MM.1S (cell line): ENCODE data around the gene UGT1A7.
"Not testable (repeated sequence)": the region's sequence is repeated elsewhere in the genome, so short reads cannot be mapped to it uniquely, and the experiment has no call there.

Experiments
- DNase-seq: peaks from one replicate; pipeline ENCODE4 v3.0.0-alpha.2; 2015
- H2AFZ ChIP-seq: fragments of 300-600 bp; sonication (generic); 2 replicates; pipeline ENCODE4 v1.6.0; 2016; ENCODE audit warnings: antibody characterized with exemption, low read length
- H3F3A ChIP-seq: fragments of 300-600 bp; sonication (generic); 2 replicates; pipeline ENCODE4 v1.6.1; 2016; ENCODE audit warnings: mild to moderate bottlenecking, antibody characterized with exemption, low read length, moderate library complexity, mixed read lengths; ENCODE audit not compliant: insufficient read depth
- H3K27ac ChIP-seq: fragments of 300-600 bp; sonication (generic); 2 replicates; pipeline ENCODE4 v1.5.1; 2016; ENCODE audit warnings: mild to moderate bottlenecking, low read length
- H3K27me3 ChIP-seq: fragments of 300-600 bp; sonication (generic); replicated peaks from 2 replicates; pipeline ENCODE4 v1.6.0; 2016; ENCODE audit warnings: low read length; ENCODE audit not compliant: insufficient read depth
- H3K36me3 ChIP-seq: fragments of 300-600 bp; sonication (generic); replicated peaks from 2 replicates; pipeline ENCODE4 v1.6.1; 2016; ENCODE audit warnings: mild to moderate bottlenecking, low read length, mixed read lengths; ENCODE audit not compliant: insufficient read depth
- H3K4me1 ChIP-seq: fragments of 300-600 bp; sonication (generic); 2 replicates; pipeline ENCODE4 v1.6.1; 2016; ENCODE audit warnings: low read length, mixed read lengths
- H3K4me2 ChIP-seq: fragments of 300-600 bp; sonication (generic); 2 replicates; pipeline ENCODE4 v1.6.0; 2016; ENCODE audit warnings: low read depth, low read length
- H3K4me3 ChIP-seq: fragments of 300-600 bp; sonication (generic); 2 replicates; pipeline ENCODE4 v1.5.1; 2016; ENCODE audit warnings: low read length, mixed read lengths
- H3K79me2 ChIP-seq: fragments of 300-600 bp; sonication (generic); 2 replicates; pipeline ENCODE4 v1.6.1; 2016; ENCODE audit warnings: mixed run types, low read length, mixed read lengths
- H3K9ac ChIP-seq: fragments of 300-600 bp; sonication (generic); 2 replicates; pipeline ENCODE4 v1.6.1; 2016; ENCODE audit warnings: low read length, mixed read lengths
- H3K9me2 ChIP-seq: fragments of 300-600 bp; sonication (generic); replicated peaks from 2 replicates; pipeline ENCODE4 v1.6.1; 2016; ENCODE audit warnings: mild to moderate bottlenecking, low read length, mixed read lengths; ENCODE audit not compliant: insufficient read depth
- H3K9me3 ChIP-seq: fragments of 300-600 bp; sonication (generic); replicated peaks from 2 replicates; pipeline ENCODE4 v1.6.1; 2016; ENCODE audit warnings: mild to moderate bottlenecking, low read length, mixed read lengths; ENCODE audit not compliant: insufficient read depth
- H4K20me1 ChIP-seq: fragments of 300-600 bp; sonication (generic); 2 replicates; pipeline ENCODE4 v1.6.1; 2016; ENCODE audit warnings: mild to moderate bottlenecking, low read length, moderate library complexity, mixed read lengths; ENCODE audit not compliant: insufficient read depth
- CTCF ChIP-seq: fragments of 300-600 bp; sonication (generic); IDR thresholded peaks from 2 replicates; pipeline ENCODE4 v1.5.1; 2016; ENCODE audit warnings: antibody characterized with exemption, low read length, mixed read lengths
- EZH2 ChIP-seq: fragments of 300-600 bp; sonication (generic); optimal IDR thresholded peaks from 2 replicates; pipeline ENCODE3; 2017; ENCODE audit warnings: low read depth, mild to moderate bottlenecking, antibody characterized with exemption, low read length, mixed read lengths
- EZH2phosphoT487 ChIP-seq: fragments of 300-600 bp; sonication (generic); IDR thresholded peaks from 2 replicates; pipeline ENCODE4 v1.6.1; 2018; ENCODE audit warnings: antibody characterized with exemption, low read length

Gene UGT1A7

GRCh38 chr2:233700028-233700635 is 18.4 kb downstream of the UGT1A7 start:
- no peak for DNase-seq
- no peak for TF ChIP-seq EZH2phosphoT487
- no peak for TF ChIP-seq CTCF
- TF ChIP-seq EZH2 = no peak
- H3F3A ChIP-seq = no peaks in the 10 kb centered on the region
- H3K4me1 ChIP-seq = no peaks in the 10 kb centered on the region
- H3K9me3 ChIP-seq = no peaks in the 10 kb centered on the region
- no peak overlapping the region for H3K4me2 ChIP-seq
- H3K4me3 ChIP-seq = no peak overlapping the region
- no peak overlapping the region for H2AFZ ChIP-seq
- no peaks in the 10 kb centered on the region for H3K9me2 ChIP-seq
- no peaks in the 10 kb centered on the region for H3K36me3 ChIP-seq
- H3K79me2 ChIP-seq = no peaks in the 10 kb centered on the region
- no peak overlapping the region for H3K27ac ChIP-seq
- no peaks in the 10 kb centered on the region for H3K27me3 ChIP-seq
- no peak overlapping the region for H3K9ac ChIP-seq
- no peaks in the 10 kb centered on the region for H4K20me1 ChIP-seq

- H3K36me3 ChIP-seq, H3K27ac ChIP-seq, H2AFZ ChIP-seq, H3K79me2 ChIP-seq, H3K4me1 ChIP-seq, H3K9me2 ChIP-seq, H3K9ac ChIP-seq, H3F3A ChIP-seq, DNase-seq, H3K4me2 ChIP-seq, H3K4me3 ChIP-seq, H3K27me3 ChIP-seq, H3K9me3 ChIP-seq, H4K20me1 ChIP-seq: not testable (repeated sequence)
Observed at GRCh38 chr2:233700842-233701241, 19.1 kb downstream of the UGT1A7 start.

- no peaks in the 10 kb centered on the region for H3F3A ChIP-seq
- no peaks in the 10 kb centered on the region for H4K20me1 ChIP-seq
- no peaks in the 10 kb centered on the region for H3K27me3 ChIP-seq
- no peaks in the 10 kb centered on the region for H3K36me3 ChIP-seq
- DNase-seq = no peak
- no peaks in the 10 kb centered on the region for H3K9me2 ChIP-seq
- H3K4me2 ChIP-seq = no peak overlapping the region
- H3K79me2 ChIP-seq = no peaks in the 10 kb centered on the region
- H2AFZ ChIP-seq = no peak overlapping the region
- no peaks in the 10 kb centered on the region for H3K4me1 ChIP-seq
- H3K9ac ChIP-seq = no peak overlapping the region
- TF ChIP-seq EZH2phosphoT487 (no peak), EZH2 (no peak), CTCF (no peak)
- no peak overlapping the region for H3K27ac ChIP-seq
- H3K9me3 ChIP-seq = no peaks in the 10 kb centered on the region
- H3K4me3 ChIP-seq = no peak overlapping the region
Observed at GRCh38 chr2:233702238-233702637, 20.5 kb downstream of the UGT1A7 start.

GRCh38 chr2:233705911-233706506 is 24.3 kb downstream of the UGT1A7 start:
- H4K20me1 ChIP-seq = no peaks in the 10 kb centered on the region
- H3K4me1 ChIP-seq = no peaks in the 10 kb centered on the region
- no peaks in the 10 kb centered on the region for H3K36me3 ChIP-seq
- no peak for TF ChIP-seq EZH2phosphoT487
- no peak for TF ChIP-seq CTCF
- TF ChIP-seq EZH2 = no peak
- H3K9ac ChIP-seq = no peak overlapping the region
- H3K4me2 ChIP-seq = no peak overlapping the region
- H3K79me2 ChIP-seq = no peaks in the 10 kb centered on the region
- DNase-seq = no peak
- no peak overlapping the region for H3K27ac ChIP-seq
- no peak overlapping the region for H2AFZ ChIP-seq
- no peak overlapping the region for H3K4me3 ChIP-seq
- no peaks in the 10 kb centered on the region for H3K27me3 ChIP-seq
- H3K9me3 ChIP-seq = no peaks in the 10 kb centered on the region
- H3K9me2 ChIP-seq = no peaks in the 10 kb centered on the region
- H3F3A ChIP-seq = no peaks in the 10 kb centered on the region
